ENCODE results near the gene RAB35. TPM values are rescaled to one million over a fixed set of nuclear protein-coding genes. Genes with fewer than 3 reads are reported as not detected.

The RAB35 gene
- total and polyA plus RNA-seq, 2 of the 4 experiments (the other 2 are of a cell fraction), result 32.6 to 49.6 TPM

GRCh38 chr12:120101617-120102016 lies 14.9 kb downstream of the RAB35 start:
- Histone ChIP-seq H3K27ac (ENCODE audit: insufficient read depth, low read length) (no peak overlapping the region), H2AK5ac (ENCODE audit: low read depth, low read length) (no peak overlapping the region), H3K9ac (ENCODE audit: low read depth, low read length) (no peak overlapping the region), H4K20me1 (ENCODE audit: insufficient read depth, low read length) (peaks cover 79% of the 10 kb centered on the region), H3K23ac (ENCODE audit: low read depth, low read length) (no peak overlapping the region), H3K14ac (replicated peaks; ENCODE audit: low read depth, low read length) (no peak overlapping the region), H2BK15ac (ENCODE audit: low read depth, low read length) (no peak overlapping the region), H2AK9ac (replicated peaks; ENCODE audit: low read depth, low read length, poor library complexity) (peak overlapping the region; percentile 42), H4K5ac (ENCODE audit: low read depth, low read length) (no peak overlapping the region), H3K56ac (ENCODE audit: extremely low read depth, insufficient read depth, low read length) (no peak overlapping the region), H3K4me2 (ENCODE audit: low read depth, low read length) (no peak overlapping the region), H3K4me3 (ENCODE audit: insufficient read depth, low read depth, low read length) (no peak overlapping the region), H4K91ac (ENCODE audit: insufficient read depth, low read depth, low read length) (no peak overlapping the region), H3K4ac (ENCODE audit: low read depth, low read length) (no peak overlapping the region), H2BK20ac (ENCODE audit: low read depth, low read length) (no peak overlapping the region), H3K9me1 (ENCODE audit: insufficient read depth, low read length) (peaks cover 15% of the 10 kb centered on the region), H3K79me1 (ENCODE audit: low read depth in 1 of 2, low read length in 2 of 2) (peaks cover 17 to 81% of the 10 kb centered on the region in 2 experiments), H2BK120ac (ENCODE audit: low read depth, low read length) (no peak overlapping the region), H3K27me3 (ENCODE audit: control insufficient read depth, insufficient read depth, low read length) (no peaks in the 10 kb centered on the region), H3K36me3 (ENCODE audit: control insufficient read depth, insufficient read depth, low read length) (peaks cover 58% of the 10 kb centered on the region), H3K4me1 (ENCODE audit: control insufficient read depth, insufficient read depth, low read length) (peaks cover 7% of the 10 kb centered on the region; the same call in 1 of the 2 replicates), H3K18ac (ENCODE audit: low read depth, low read length) (no peak overlapping the region), H4K8ac (ENCODE audit: low read depth in 2 of 2, low read length in 2 of 2) (no peak overlapping the region), H2AFZ (replicated peaks; ENCODE audit: low read length, poor library complexity) (no peak overlapping the region), H2BK5ac (ENCODE audit: low read depth, low read length, poor library complexity, severe bottlenecking) (no peak overlapping the region), H3K9me3 (ENCODE audit: control insufficient read depth, insufficient read depth, low read length) (no peaks in the 10 kb centered on the region)
- BruUV-seq (replicated peaks), result no TSS peak
- dilution Hi-C loops (cut with HindIII; ENCODE audit: low sequenced_read_pairs, unreplicated experiment) (no loop called here), intact Hi-C loops (cut with micrococcal nuclease) (no loop called here), in situ Hi-C loops (cut with MboI; ENCODE audit: low sequenced_read_pairs) (loop anchor here (25.0 kb wide), 1 partner anchor 1739 kb away; the partner anchor contains the start of gene TAOK3)
- no peak for ATAC-seq (ENCODE audit: low read depth)
- WGBS, 2 experiments (ENCODE audit: extremely low coverage in 2 of 2, insufficient read length in 1 of 2), result 77% methylated on average over 6 of the region's 13 CpGs; no CpG with 5 or more reads in 1 of the 2 experiments
- no peak for DNase-seq
- TF ChIP-seq CHD1 (IDR thresholded peaks at IDR 0.05; ENCODE audit: low read depth, low read length) (no peak), BHLHE40 (IDR thresholded peaks at IDR 0.05; ENCODE audit: low read depth, low read length) (no peak), ELK1 (IDR thresholded peaks at IDR 0.05; ENCODE audit: borderline replicate concordance, low read depth, low read length) (no peak), FOS (IDR thresholded peaks at IDR 0.05; ENCODE audit: low read depth, low read length) (no peak), CEBPB (IDR thresholded peaks at IDR 0.05; ENCODE audit: low read depth, low read length) (no peak), MAFK (IDR thresholded peaks at IDR 0.05; ENCODE audit: low read depth, low read length) (no peak), SMC3 (IDR thresholded peaks at IDR 0.05; ENCODE audit: low read depth, low read length) (no peak), NFE2L2 (IDR thresholded peaks at IDR 0.05; ENCODE audit: low read depth, low read length) (no peak), MAZ (IDR thresholded peaks at IDR 0.05; ENCODE audit: borderline replicate concordance, low read depth, low read length) (no peak), POLR2A (IDR thresholded peaks at IDR 0.05; ENCODE audit: low read depth, low read length) (no peak), MXI1 (IDR thresholded peaks at IDR 0.05; ENCODE audit: borderline replicate concordance, low read depth, low read length) (no peak), RCOR1 (IDR thresholded peaks at IDR 0.05; ENCODE audit: insufficient replicate concordance, low read length) (no peak), RAD21 (IDR thresholded peaks at IDR 0.05; ENCODE audit: low read length) (no peak), RFX5 (IDR thresholded peaks at IDR 0.05; ENCODE audit: low read depth, low read length) (no peak)
- TF ChIP-seq, protein P1, sequence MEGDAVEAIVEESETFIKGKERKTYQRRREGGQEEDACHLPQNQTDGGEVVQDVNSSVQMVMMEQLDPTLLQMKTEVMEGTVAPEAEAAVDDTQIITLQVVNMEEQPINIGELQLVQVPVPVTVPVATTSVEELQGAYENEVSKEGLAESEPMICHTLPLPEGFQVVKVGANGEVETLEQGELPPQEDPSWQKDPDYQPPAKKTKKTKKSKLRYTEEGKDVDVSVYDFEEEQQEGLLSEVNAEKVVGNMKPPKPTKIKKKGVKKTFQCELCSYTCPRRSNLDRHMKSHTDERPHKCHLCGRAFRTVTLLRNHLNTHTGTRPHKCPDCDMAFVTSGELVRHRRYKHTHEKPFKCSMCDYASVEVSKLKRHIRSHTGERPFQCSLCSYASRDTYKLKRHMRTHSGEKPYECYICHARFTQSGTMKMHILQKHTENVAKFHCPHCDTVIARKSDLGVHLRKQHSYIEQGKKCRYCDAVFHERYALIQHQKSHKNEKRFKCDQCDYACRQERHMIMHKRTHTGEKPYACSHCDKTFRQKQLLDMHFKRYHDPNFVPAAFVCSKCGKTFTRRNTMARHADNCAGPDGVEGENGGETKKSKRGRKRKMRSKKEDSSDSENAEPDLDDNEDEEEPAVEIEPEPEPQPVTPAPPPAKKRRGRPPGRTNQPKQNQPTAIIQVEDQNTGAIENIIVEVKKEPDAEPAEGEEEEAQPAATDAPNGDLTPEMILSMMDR (conservative IDR thresholded peaks at IDR 0.05; ENCODE audit: low read depth, low read length), result no peak
- TF ChIP-seq, protein P2, sequence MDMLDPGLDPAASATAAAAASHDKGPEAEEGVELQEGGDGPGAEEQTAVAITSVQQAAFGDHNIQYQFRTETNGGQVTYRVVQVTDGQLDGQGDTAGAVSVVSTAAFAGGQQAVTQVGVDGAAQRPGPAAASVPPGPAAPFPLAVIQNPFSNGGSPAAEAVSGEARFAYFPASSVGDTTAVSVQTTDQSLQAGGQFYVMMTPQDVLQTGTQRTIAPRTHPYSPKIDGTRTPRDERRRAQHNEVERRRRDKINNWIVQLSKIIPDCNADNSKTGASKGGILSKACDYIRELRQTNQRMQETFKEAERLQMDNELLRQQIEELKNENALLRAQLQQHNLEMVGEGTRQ (IDR thresholded peaks at IDR 0.05; ENCODE audit: low read depth, low read length), result no peak
- ChIA-PET CTCF (interaction anchor here (0.6 kb wide), 1 partner anchor 141 kb away, joined by 5 read pairs; no protein-coding TSS in a partner anchor), POLR2A (ENCODE audit: unreplicated experiment) (no interaction called here)

All from IMR-90 (cell line).